IPS-20b (cell line): Measurements from ENCODE around the gene DDX25.
"Not testable (repeated sequence)": the region's sequence is repeated elsewhere in the genome, so short reads cannot be mapped to it uniquely, and the experiment has no call there.

Experiments
- H3K27ac ChIP-seq: one replicate; pipeline ENCODE4 v1.5.1; 2013; ENCODE audit warnings: low read length
- H3K27me3 ChIP-seq: 2 replicates; pipeline ENCODE4 v1.6.1; 2013; ENCODE audit warnings: mild to moderate bottlenecking, low read length, inconsistent platforms; ENCODE audit not compliant: insufficient read depth
- H3K36me3 ChIP-seq: 2 replicates; pipeline ENCODE4 v1.6.1; 2013; ENCODE audit warnings: low read depth, mild to moderate bottlenecking, inconsistent platforms, low read length, moderate library complexity; ENCODE audit not compliant: insufficient read depth
- H3K4me1 ChIP-seq: 2 replicates; pipeline ENCODE4 v1.6.1; 2013; ENCODE audit warnings: mild to moderate bottlenecking, control low read depth, inconsistent platforms, low read length, moderate library complexity; ENCODE audit not compliant: insufficient read depth
- H3K4me3 ChIP-seq: 2 replicates; pipeline ENCODE4 v1.5.1; 2013; ENCODE audit warnings: mild to moderate bottlenecking, low read length, inconsistent platforms
- H3K9ac ChIP-seq: 2 replicates; pipeline ENCODE4 v1.6.1; 2013; ENCODE audit warnings: low read depth, mild to moderate bottlenecking, inconsistent platforms, low read length, moderate library complexity
- H3K9me3 ChIP-seq: 2 replicates; pipeline ENCODE4 v1.6.1; 2013; ENCODE audit warnings: mild to moderate bottlenecking, low read depth, low read length, inconsistent platforms; ENCODE audit not compliant: insufficient read depth

DDX25 gene

DNA sequence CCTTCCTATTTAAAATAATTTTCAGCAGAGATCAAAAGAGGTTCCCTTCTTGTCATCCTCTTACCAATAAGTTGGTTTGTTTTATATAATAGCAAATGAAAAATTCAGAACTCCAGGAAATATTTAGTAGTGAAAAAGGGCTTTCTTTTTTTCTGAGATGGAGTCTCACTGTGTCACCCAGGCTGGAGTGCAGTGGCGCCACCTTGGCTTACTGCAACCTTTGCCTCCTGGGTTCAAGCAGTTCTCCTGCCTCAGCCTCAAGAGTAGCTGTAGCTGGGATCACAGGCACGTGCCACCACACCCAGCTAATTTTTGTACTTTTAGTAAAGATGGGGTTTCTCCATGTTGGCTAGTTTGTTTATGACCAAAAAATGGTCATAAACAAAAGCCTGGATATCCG is 10.3 kb downstream of the DDX25 start:
- H3K4me1 ChIP-seq, H3K36me3 ChIP-seq, H3K9me3 ChIP-seq, H3K27me3 ChIP-seq, H3K27ac ChIP-seq, H3K9ac ChIP-seq, H3K4me3 ChIP-seq: not testable (repeated sequence)

GRCh38 chr11:125916683-125917347 is 12.5 kb downstream of the DDX25 start:
- H3K9ac ChIP-seq: no peak overlapping the region
- no peak overlapping the region for H3K4me3 ChIP-seq
- H3K27me3 ChIP-seq: no peaks in the 10 kb centered on the region
- H3K27ac ChIP-seq: no peak overlapping the region
- H3K9me3 ChIP-seq: no peaks in the 10 kb centered on the region
- H3K4me1 ChIP-seq: no peaks in the 10 kb centered on the region
- H3K36me3 ChIP-seq: no peaks in the 10 kb centered on the region

DNA sequence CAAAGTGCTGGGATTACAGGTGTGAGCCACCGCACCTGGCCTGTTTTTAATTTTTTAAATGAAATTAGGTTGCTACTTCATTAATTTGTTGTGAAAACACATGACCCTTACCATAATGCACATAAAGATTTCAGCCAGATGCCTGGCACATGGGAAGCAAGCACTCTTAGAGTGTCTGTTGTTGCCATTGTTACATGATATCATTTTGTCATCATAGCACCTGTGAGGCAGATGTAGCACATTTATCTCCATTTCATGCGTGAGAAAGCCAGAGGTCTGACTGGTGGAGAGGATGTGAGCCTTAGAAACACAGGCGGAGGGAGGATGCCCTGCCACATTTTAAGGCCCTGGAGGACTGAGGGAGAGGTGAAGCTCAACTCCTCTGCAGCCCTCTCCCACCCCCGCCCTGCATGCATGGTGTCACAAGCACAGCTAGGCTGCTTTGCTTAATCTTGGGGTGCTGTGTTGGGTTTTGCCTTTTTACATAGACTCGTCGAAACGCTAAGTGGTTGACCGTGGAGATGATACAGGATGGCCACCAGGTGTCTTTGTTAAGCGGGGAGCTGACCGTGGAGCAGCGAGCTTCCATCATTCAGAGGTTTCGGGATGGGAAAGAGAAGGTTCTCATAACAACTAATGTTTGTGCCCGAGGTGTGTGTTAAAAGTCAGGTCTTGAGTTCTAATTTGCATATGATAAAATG is 14.0 kb downstream of the DDX25 start:
- H3K4me1 ChIP-seq: no peaks in the 10 kb centered on the region

GRCh38 chr11:125921042-125921441 is 16.7 kb downstream of the DDX25 start:
- H3K36me3 ChIP-seq: no peaks in the 10 kb centered on the region
- no peak overlapping the region for H3K9ac ChIP-seq
- no peaks in the 10 kb centered on the region for H3K27me3 ChIP-seq
- no peaks in the 10 kb centered on the region for H3K4me1 ChIP-seq
- H3K4me3 ChIP-seq: no peak overlapping the region
- H3K27ac ChIP-seq: no peak overlapping the region
- H3K9me3 ChIP-seq: no peaks in the 10 kb centered on the region

More for the DNA sequence above, 14.0 kb downstream of the DDX25 start:
- no peaks in the 10 kb centered on the region for H3K27me3 ChIP-seq
- no peak overlapping the region for H3K27ac ChIP-seq
- H3K36me3 ChIP-seq: no peaks in the 10 kb centered on the region
- no peak overlapping the region for H3K4me3 ChIP-seq
- H3K9ac ChIP-seq: no peak overlapping the region
- H3K9me3 ChIP-seq: no peaks in the 10 kb centered on the region

DNA sequence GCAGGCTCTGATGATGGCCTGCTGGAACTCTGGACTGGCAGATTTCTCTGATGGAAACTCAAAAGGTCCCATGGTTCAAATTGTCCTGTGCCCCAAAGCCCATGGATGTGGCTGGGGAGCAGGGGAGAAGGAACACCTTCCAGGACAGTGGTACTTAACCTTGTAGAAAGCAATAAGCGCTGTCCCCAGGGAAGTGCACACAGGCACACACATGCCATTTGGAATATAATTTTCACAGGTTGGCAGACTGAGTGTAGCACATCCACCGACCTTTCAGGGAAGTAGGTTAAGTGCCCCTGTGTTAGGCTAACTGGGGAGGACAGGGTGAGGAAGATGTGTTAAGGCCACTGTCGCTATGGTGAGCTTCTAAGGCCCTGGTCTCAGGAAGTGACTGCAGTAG is 17.8 kb downstream of the DDX25 start:
- Histone ChIP-seq H3K27me3 (no peaks in the 10 kb centered on the region), H3K4me1 (no peaks in the 10 kb centered on the region), H3K36me3 (no peaks in the 10 kb centered on the region), H3K9ac (no peak overlapping the region), H3K27ac (no peak overlapping the region), H3K9me3 (no peaks in the 10 kb centered on the region), H3K4me3 (no peak overlapping the region)

- H3K36me3 ChIP-seq: no peaks in the 10 kb centered on the region
- no peaks in the 10 kb centered on the region for H3K27me3 ChIP-seq
- no peak overlapping the region for H3K9ac ChIP-seq
- no peaks in the 10 kb centered on the region for H3K4me1 ChIP-seq
- H3K27ac ChIP-seq: no peak overlapping the region
- no peaks in the 10 kb centered on the region for H3K9me3 ChIP-seq
- no peak overlapping the region for H3K4me3 ChIP-seq
Measured at GRCh38 chr11:125923012-125923579, 18.8 kb downstream of the DDX25 start.

DNA sequence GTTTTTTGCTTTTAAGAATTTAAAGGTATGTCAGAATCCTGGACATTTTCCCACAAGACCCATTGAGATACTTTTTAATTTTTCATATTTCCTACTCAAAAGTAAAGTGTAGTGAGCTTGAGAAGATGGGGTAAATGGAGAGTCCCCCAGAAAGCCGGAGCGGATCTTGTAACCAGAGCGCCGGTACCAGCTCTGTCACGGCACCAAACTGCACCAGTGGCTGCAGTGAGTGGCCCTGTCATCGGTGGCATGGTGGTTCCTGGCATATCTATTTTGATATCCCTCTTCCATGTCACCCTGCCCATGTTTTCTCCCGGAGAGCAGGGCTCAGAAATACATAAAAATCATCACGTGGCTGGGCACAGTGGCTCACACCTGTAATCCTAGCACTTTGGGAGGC is 19.3 kb downstream of the DDX25 start:
- Histone ChIP-seq H3K27ac (no peak overlapping the region), H3K4me3 (no peak overlapping the region), H3K4me1 (no peaks in the 10 kb centered on the region), H3K9me3 (no peaks in the 10 kb centered on the region), H3K27me3 (no peaks in the 10 kb centered on the region), H3K9ac (no peak overlapping the region), H3K36me3 (no peaks in the 10 kb centered on the region)

GRCh38 chr11:125924384-125925007 is 20.2 kb downstream of the DDX25 start:
- Histone ChIP-seq H3K9ac (no peak overlapping the region), H3K4me3 (no peak overlapping the region), H3K4me1 (no peaks in the 10 kb centered on the region), H3K27ac (no peak overlapping the region), H3K27me3 (no peaks in the 10 kb centered on the region), H3K9me3 (no peaks in the 10 kb centered on the region), H3K36me3 (no peaks in the 10 kb centered on the region)

DNA sequence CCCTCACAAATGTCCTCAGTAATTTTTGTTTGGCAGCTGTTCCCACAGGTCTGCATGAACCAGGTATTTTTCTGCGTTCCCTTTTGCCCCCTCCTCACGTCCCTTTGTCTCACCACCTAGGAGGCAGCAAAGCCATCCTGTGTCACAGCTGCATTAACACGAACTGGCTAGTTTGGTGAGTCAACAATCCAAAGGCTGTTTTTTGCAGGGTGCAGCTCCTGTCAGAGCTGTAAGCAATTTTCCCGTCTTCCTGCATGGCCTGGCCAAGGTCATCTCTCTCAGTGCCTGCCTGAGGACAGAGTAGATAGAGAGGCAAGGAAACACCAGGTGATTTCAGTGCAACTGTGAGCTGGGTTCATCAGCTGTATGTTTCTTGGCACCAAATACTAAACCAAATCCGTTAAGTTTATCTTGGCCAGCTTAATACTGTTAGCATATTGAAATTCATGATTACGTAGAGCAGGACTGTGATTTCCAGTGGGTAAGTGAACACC is 21.0 kb downstream of the DDX25 start:
- Histone ChIP-seq H3K27me3 (no peaks in the 10 kb centered on the region), H3K9me3 (no peaks in the 10 kb centered on the region; the same call in 1 of the 2 replicates), H3K4me1 (no peaks in the 10 kb centered on the region), H3K4me3 (no peak overlapping the region), H3K27ac (no peak overlapping the region), H3K36me3 (no peaks in the 10 kb centered on the region), H3K9ac (no peak overlapping the region)

- H3K9ac ChIP-seq: no peak overlapping the region
- H3K27ac ChIP-seq: no peak overlapping the region
- H3K36me3 ChIP-seq: no peaks in the 10 kb centered on the region
- no peaks in the 10 kb centered on the region for H3K27me3 ChIP-seq
- H3K4me1 ChIP-seq: no peaks in the 10 kb centered on the region
- no peaks in the 10 kb centered on the region; the same call in 1 of the 2 replicates for H3K9me3 ChIP-seq
- H3K4me3 ChIP-seq: no peak overlapping the region
Measured at GRCh38 chr11:125925804-125926203, 21.5 kb downstream of the DDX25 start.

DNA sequence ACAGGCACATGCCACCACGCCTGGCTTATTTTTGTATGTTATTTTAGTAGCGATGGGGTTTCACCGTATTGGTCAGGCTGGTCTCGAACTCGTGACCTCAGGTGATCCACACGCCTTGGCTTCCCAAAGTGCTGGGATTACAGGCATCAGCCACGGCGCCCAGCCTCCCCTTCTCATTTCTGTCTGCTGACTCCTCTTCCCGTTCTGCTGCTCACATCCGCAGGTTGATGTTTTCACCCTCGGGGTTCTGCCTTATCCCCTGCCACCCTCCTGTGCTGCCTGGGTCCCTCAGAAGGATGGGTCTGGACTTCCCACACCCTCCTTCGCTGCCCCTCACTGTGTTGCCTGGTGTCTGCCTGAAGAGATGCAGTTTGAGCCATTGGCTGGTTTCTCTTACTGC is 22.4 kb downstream of the DDX25 start:
- no peak overlapping the region for H3K9ac ChIP-seq
- no peaks in the 10 kb centered on the region for H3K4me1 ChIP-seq
- no peak overlapping the region for H3K27ac ChIP-seq
- no peaks in the 10 kb centered on the region; the same call in 1 of the 2 replicates for H3K9me3 ChIP-seq
- no peak overlapping the region for H3K4me3 ChIP-seq
- no peaks in the 10 kb centered on the region for H3K36me3 ChIP-seq
- H3K27me3 ChIP-seq: peaks cover 1% of the 10 kb centered on the region; the same call in 1 of the 2 replicates
